ENCODE data around the gene GPR84. TPM values are rescaled to one million over a fixed set of nuclear protein-coding genes. Genes with fewer than 3 reads are reported as not detected.
"Not testable (repeated sequence)": the region's sequence is repeated elsewhere in the genome, so short reads cannot be mapped to it uniquely, and the experiment has no call there.

The GPR84 gene
- total RNA-seq, 4 donors from 2014 or later: 0.21 to 0.27 TPM; not detected in 2

- no peaks in the 10 kb centered on the region for H3K27me3 ChIP-seq
- no peak overlapping the region for H3K4me3 ChIP-seq
- no peak for TF ChIP-seq CTCF (IDR thresholded peaks at IDR 0.05)
- TF ChIP-seq POLR2A (IDR thresholded peaks at IDR 0.05): no peak
- intact Hi-C loops (cut with DNase I; ENCODE audit: low total_unique reads): no loop called here
- H3K9me3 ChIP-seq: no peaks in the 10 kb centered on the region
- no peak overlapping the region for H3K27ac ChIP-seq
- H3K4me1 ChIP-seq: peaks cover 0 to 27% of the 10 kb centered on the region in 2 donors
- DNase-seq: no peak
- H3K36me3 ChIP-seq: no peaks in the 10 kb centered on the region
Observed at GRCh38 chr12:54333420-54334034, 30.8 kb downstream of the GPR84 start.

- peaks cover 0 to 23% of the 10 kb centered on the region in 2 donors for H3K4me1 ChIP-seq
- no peak overlapping the region for H3K4me3 ChIP-seq
- TF ChIP-seq CTCF (IDR thresholded peaks at IDR 0.05): no peak
- TF ChIP-seq POLR2A (IDR thresholded peaks at IDR 0.05): no peak
- intact Hi-C loops (cut with DNase I; ENCODE audit: low total_unique reads): no loop called here
- H3K36me3 ChIP-seq: no peaks in the 10 kb centered on the region
- no peak overlapping the region for H3K27ac ChIP-seq
- H3K9me3 ChIP-seq: no peaks in the 10 kb centered on the region
- no peak for DNase-seq
- H3K27me3 ChIP-seq: no peaks in the 10 kb centered on the region
Observed at GRCh38 chr12:54331461-54331860, 32.8 kb downstream of the GPR84 start.

- Histone ChIP-seq H3K27ac (no peak overlapping the region), H3K4me1 (peaks cover 0 to 19% of the 10 kb centered on the region in 2 donors)
Observed at GRCh38 chr12:54330442-54330841, 33.8 kb downstream of the GPR84 start.

GRCh38 chr12:54329759-54330158, 34.5 kb downstream of the GPR84 start:
- H3K4me1 ChIP-seq: peaks cover 0 to 19% of the 10 kb centered on the region in 2 donors
- no peak overlapping the region for H3K4me3 ChIP-seq
- H3K27ac ChIP-seq: no peak overlapping the region
- no peaks in the 10 kb centered on the region for H3K36me3 ChIP-seq
- TF ChIP-seq POLR2A (IDR thresholded peaks at IDR 0.05): no peak
- no peak for TF ChIP-seq CTCF (IDR thresholded peaks at IDR 0.05)
- H3K9me3 ChIP-seq: no peaks in the 10 kb centered on the region
- H3K27me3 ChIP-seq: no peaks in the 10 kb centered on the region
- intact Hi-C loops (cut with DNase I; ENCODE audit: low total_unique reads): no loop called here
- DNase-seq: no peak

More at GRCh38 chr12:54330442-54330841, 33.8 kb downstream of the GPR84 start:
- Histone ChIP-seq H3K4me3 (no peak overlapping the region), H3K9me3 (no peaks in the 10 kb centered on the region), H3K36me3 (no peaks in the 10 kb centered on the region), H3K27me3 (no peaks in the 10 kb centered on the region)
- DNase-seq: no peak
- TF ChIP-seq POLR2A (IDR thresholded peaks at IDR 0.05) (no peak), CTCF (IDR thresholded peaks at IDR 0.05) (no peak)
- intact Hi-C loops (cut with DNase I; ENCODE audit: low total_unique reads): no loop called here

- Histone ChIP-seq H3K4me1 (peaks cover 0 to 19% of the 10 kb centered on the region in 2 donors), H3K36me3 (no peaks in the 10 kb centered on the region), H3K27ac (no peak overlapping the region), H3K9me3 (no peaks in the 10 kb centered on the region), H3K27me3 (no peaks in the 10 kb centered on the region), H3K4me3 (no peak overlapping the region)
- intact Hi-C loops (cut with DNase I; ENCODE audit: low total_unique reads): no loop called here
- no peak for TF ChIP-seq CTCF (IDR thresholded peaks at IDR 0.05)
- TF ChIP-seq POLR2A (IDR thresholded peaks at IDR 0.05): no peak
- DNase-seq: no peak
Observed at GRCh38 chr12:54328595-54329337, 35.5 kb downstream of the GPR84 start.

- H3K9me3 ChIP-seq; DNase-seq; intact Hi-C loops (cut with DNase I; ENCODE audit: low total_unique reads); H3K27me3 ChIP-seq; H3K36me3 ChIP-seq: not testable (repeated sequence)
- Histone ChIP-seq H3K4me3 (peak overlapping the region; percentile 75 to 86), H3K27ac (peak overlapping the region; percentile 86 to 88), H3K4me1 (peaks cover 0 to 14% of the 10 kb centered on the region in 2 donors)
Observed at GRCh38 chr12:54325442-54326109, 38.7 kb downstream of the GPR84 start.
